Type B pancreatic cell (in vitro differentiated cells): ENCODE data around the gene CST7. TPM values are rescaled to one million over a fixed set of nuclear protein-coding genes. Genes with fewer than 3 reads are reported as not detected.

Experiments
- DNase-seq: peaks from one replicate; pipeline ENCODE4 v3.0.0; 2021; ENCODE audit warnings: mixed read lengths; ENCODE audit not compliant: unreplicated experiment; ENCODE audit errors: extremely low spot score
- H3K27ac Mint-ChIP-seq: 2 replicates; pipeline ENCODE4 v1.8.0; 2021; ENCODE audit warnings: mild to moderate bottlenecking, mixed read lengths
- H3K27me3 Mint-ChIP-seq: 2 replicates; pipeline ENCODE4 v1.8.0; 2021; ENCODE audit warnings: mixed read lengths
- H3K36me3 Mint-ChIP-seq: 2 replicates; pipeline ENCODE4 v1.8.0; 2021; ENCODE audit warnings: mixed read lengths
- H3K4me1 Mint-ChIP-seq: one replicate; pipeline ENCODE4 v1.8.0; 2021; ENCODE audit warnings: mixed read lengths; ENCODE audit not compliant: unreplicated experiment
- H3K4me3 Mint-ChIP-seq: 2 replicates; pipeline ENCODE4 v1.8.0; 2021; ENCODE audit warnings: mild to moderate bottlenecking, mixed read lengths
- H3K9me3 Mint-ChIP-seq: 2 replicates; pipeline ENCODE4 v1.8.0; 2021; ENCODE audit warnings: mixed read lengths
- CTCF ChIP-seq: fragments of 200-600 bp; sonication (generic); conservative IDR thresholded peaks from 2 replicates; pipeline ENCODE4 v1.5.0; 2021; ENCODE audit warnings: antibody characterized with exemption, mild to moderate bottlenecking
- total RNA-seq: library from RNA; stranded (reverse); gene quantifications from 2 replicates; pipeline ENCODE4 v1.2.1, GENCODE V29; 2021; ENCODE audit warnings: low replicate concordance

The CST7 gene
- total RNA-seq, 1 donor from 2014 or later = not detected

GRCh38 chr20:24954151-24954550, 5.1 kb downstream of the CST7 start:
- DNase-seq = no peak
- Mint-ChIP-seq H3K9me3 (no peaks in the 10 kb centered on the region), H3K4me3 (no peak overlapping the region), H3K27ac (no peak overlapping the region), H3K4me1 (no peaks in the 10 kb centered on the region), H3K36me3 (no peaks in the 10 kb centered on the region), H3K27me3 (no peaks in the 10 kb centered on the region)
- no peak for TF ChIP-seq CTCF

- no peak overlapping the region for H3K27ac Mint-ChIP-seq
- H3K27me3 Mint-ChIP-seq = no peaks in the 10 kb centered on the region
- H3K9me3 Mint-ChIP-seq = no peaks in the 10 kb centered on the region
- TF ChIP-seq CTCF = no peak
- H3K4me1 Mint-ChIP-seq = no peaks in the 10 kb centered on the region
- H3K36me3 Mint-ChIP-seq = no peaks in the 10 kb centered on the region
- DNase-seq = no peak
- H3K4me3 Mint-ChIP-seq = no peak overlapping the region
These were observed 5.5 kb downstream of the CST7 start for GRCh38 chr20:24954566-24954965.

- TF ChIP-seq CTCF = no peak
- H3K27me3 Mint-ChIP-seq = no peaks in the 10 kb centered on the region
- no peaks in the 10 kb centered on the region for H3K4me1 Mint-ChIP-seq
- no peak for DNase-seq
- H3K4me3 Mint-ChIP-seq = no peak overlapping the region
- H3K9me3 Mint-ChIP-seq = no peaks in the 10 kb centered on the region
- H3K27ac Mint-ChIP-seq = no peak overlapping the region
- H3K36me3 Mint-ChIP-seq = no peaks in the 10 kb centered on the region
These were observed 6.0 kb downstream of the CST7 start for GRCh38 chr20:24955045-24955444.

DNA sequence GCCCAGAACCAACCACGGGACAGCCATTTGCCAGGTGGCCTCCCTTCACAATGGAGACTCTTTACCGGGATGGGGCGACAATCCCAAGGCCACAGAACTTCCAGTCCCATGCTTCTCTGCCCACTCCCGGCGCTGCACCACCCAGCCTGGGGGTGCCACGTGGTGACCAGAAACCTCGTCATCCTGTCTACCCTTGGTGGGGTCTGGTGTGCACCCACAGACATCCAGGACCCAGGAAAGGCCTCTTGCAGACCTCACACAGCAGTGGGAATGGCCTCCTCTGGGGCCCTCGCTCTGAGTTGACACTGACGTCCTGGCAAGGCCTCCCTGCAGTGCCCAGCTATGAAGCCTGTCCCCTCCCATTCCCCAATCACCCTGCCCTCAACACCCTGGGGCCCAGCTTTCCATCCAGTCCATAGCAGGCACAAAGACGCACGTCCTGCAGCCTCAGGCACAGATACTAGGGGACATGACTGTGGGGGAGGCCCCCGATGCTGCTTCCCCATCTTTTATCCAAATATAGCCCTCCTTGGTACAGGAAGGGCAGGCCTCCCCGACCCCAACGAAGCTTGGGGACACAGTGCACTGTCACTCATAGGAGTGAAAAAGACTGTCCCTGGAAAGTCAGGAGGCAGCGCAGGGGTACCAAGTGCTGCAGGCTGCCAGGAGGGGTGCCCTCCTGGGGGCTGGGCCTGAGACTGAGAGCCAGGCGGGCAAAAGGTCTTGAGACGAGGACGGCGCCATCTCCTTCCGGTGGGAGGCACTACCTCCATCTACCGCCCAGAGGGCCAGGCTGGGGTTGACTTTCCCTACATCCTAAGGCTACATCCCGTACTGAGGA, 7.2 kb downstream of the CST7 start:
- no peaks in the 10 kb centered on the region for H3K9me3 Mint-ChIP-seq
- peak; percentile 58 for DNase-seq
- H3K4me3 Mint-ChIP-seq = no peak overlapping the region
- H3K36me3 Mint-ChIP-seq = peaks cover 3% of the 10 kb centered on the region
- no peak overlapping the region for H3K27ac Mint-ChIP-seq
- no peaks in the 10 kb centered on the region for H3K4me1 Mint-ChIP-seq
- no peak for TF ChIP-seq CTCF
- H3K27me3 Mint-ChIP-seq = no peaks in the 10 kb centered on the region

DNA sequence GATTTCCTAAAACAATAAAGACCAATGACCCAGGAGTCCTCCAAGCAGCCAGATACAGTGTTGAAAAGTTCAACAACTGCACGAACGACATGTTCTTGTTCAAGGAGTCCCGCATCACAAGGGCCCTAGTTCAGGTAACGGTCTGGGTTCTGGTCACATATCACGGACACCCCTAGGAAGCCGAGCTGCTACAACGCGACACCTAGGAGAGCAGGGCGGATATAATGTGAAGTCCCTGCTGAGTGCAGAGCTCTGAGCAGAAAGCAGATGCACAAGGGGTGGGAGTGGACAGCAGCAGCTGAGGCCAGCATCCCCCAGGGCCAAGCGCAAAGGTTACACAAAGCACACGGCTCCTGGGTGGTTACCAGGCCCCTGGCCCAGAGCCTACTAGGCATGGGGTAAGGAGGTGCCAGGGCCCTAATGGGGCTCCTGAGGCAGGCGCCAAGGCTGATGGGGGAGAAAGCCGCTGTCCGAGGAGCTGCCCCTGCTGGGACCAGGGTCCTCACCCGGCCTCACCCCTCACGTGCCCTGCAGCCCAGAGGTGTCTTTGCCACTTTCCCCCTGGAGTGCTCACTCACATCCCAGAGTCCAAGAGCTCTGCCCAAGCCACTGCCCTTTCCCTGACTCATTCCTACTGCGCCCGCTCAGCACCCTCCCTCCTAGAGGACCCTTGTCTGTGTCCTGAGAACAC, 8.4 kb downstream of the CST7 start:
- no peaks in the 10 kb centered on the region for H3K4me1 Mint-ChIP-seq
- no peak overlapping the region for H3K27ac Mint-ChIP-seq
- no peaks in the 10 kb centered on the region for H3K27me3 Mint-ChIP-seq

More for the DNA sequence above, 8.4 kb downstream of the CST7 start:
- Mint-ChIP-seq H3K9me3 (no peaks in the 10 kb centered on the region), H3K36me3 (peaks cover 3% of the 10 kb centered on the region), H3K4me3 (no peak overlapping the region)
- TF ChIP-seq CTCF = no peak
- peak; percentile 48 for DNase-seq
